Muscle of leg (tissue), 11 donors: Measurements from ENCODE around the gene FGD4. TPM values are rescaled to one million over a fixed set of nuclear protein-coding genes. Genes with fewer than 3 reads are reported as not detected.
A peak's percentile ranks its signal among the peaks of the same experiment; 100 is the strongest.

Experiments
- DNase-seq: peaks from one replicate; pipeline ENCODE4 v3.0.0; 2013
- H3K27ac ChIP-seq: one replicate; pipeline ENCODE4 v1.5.1; 2013; ENCODE audit warnings: mild to moderate bottlenecking, low read length, control low read depth
- H3K27me3 ChIP-seq: one replicate; pipeline ENCODE4 v1.6.1; 2013; ENCODE audit warnings: low read length; ENCODE audit not compliant: control insufficient read depth, insufficient read depth
- H3K36me3 ChIP-seq: one replicate; pipeline ENCODE4 v1.6.1; 2013; ENCODE audit warnings: low read length; ENCODE audit not compliant: control insufficient read depth, insufficient read depth
- H3K4me1 ChIP-seq: one replicate; pipeline ENCODE4 v1.6.1; 2013; ENCODE audit warnings: low read length; ENCODE audit not compliant: control insufficient read depth, insufficient read depth
- H3K4me3 ChIP-seq: one replicate; pipeline ENCODE4 v1.5.1; 2013; ENCODE audit warnings: low read length, control low read depth
- H3K9me3 ChIP-seq: replicated peaks from 2 replicates; pipeline ENCODE4 v1.6.1; 2013; ENCODE audit warnings: low read depth, low read length; ENCODE audit not compliant: control insufficient read depth
- WGBS: methylation state at CpG from one replicate; pipeline ENCODE4 v1.1.5; 2013; ENCODE audit warnings: missing lambda C conversion rate; ENCODE audit not compliant: insufficient coverage; 5-methylcytosine and 5-hydroxymethylcytosine counted together
- polyA plus RNA-seq, 8 donors: library from polyadenylated mRNA; unstranded; fragments of 120-200 nt; gene quantifications; one replicate each; pipeline versions ENCODE4 v1.2.1 to v1.2.3, GENCODE V29; 2013; ENCODE audit warnings: inconsistent platforms in 1 of 8, low replicate concordance in 1 of 8; ENCODE audit not compliant: insufficient read length in 8 of 8, insufficient read depth in 1 of 8
- total RNA-seq: library from RNA; stranded (reverse); fragments of 120-200 nt; gene quantifications from one replicate; pipeline ENCODE4 v1.2.4, GENCODE V29; 2013

Gene FGD4
- total and polyA plus RNA-seq, 9 donors, result 12.9 to 35.4 (median 17.1) TPM

- H3K4me1 ChIP-seq, result no peaks in the 10 kb centered on the region
- no peak overlapping the region for H3K27ac ChIP-seq
- WGBS, result no CpG with 5 or more reads among the region's 7 CpGs
- no peaks in the 10 kb centered on the region for H3K27me3 ChIP-seq
- no peak overlapping the region for H3K4me3 ChIP-seq
- no peaks in the 10 kb centered on the region for H3K9me3 ChIP-seq
- DNase-seq, result no peak
- H3K36me3 ChIP-seq, result no peaks in the 10 kb centered on the region
These were observed 36.8 kb downstream of the FGD4 start for GRCh38 chr12:32435921-32436705.

- no peaks in the 10 kb centered on the region for H3K4me1 ChIP-seq
These were observed 37.7 kb downstream of the FGD4 start for GRCh38 chr12:32437095-32437515.

GRCh38 chr12:32440120-32440865 lies 40.9 kb downstream of the FGD4 start:
- 74% methylated on average over 6 of the region's 9 CpGs for WGBS
- Histone ChIP-seq H3K27ac (no peak overlapping the region), H3K27me3 (no peaks in the 10 kb centered on the region), H3K4me1 (no peaks in the 10 kb centered on the region), H3K36me3 (no peaks in the 10 kb centered on the region), H3K4me3 (no peak overlapping the region), H3K9me3 (no peaks in the 10 kb centered on the region)
- no peak for DNase-seq

More at GRCh38 chr12:32437095-32437515, 37.7 kb downstream of the FGD4 start:
- no peak overlapping the region for H3K4me3 ChIP-seq
- no peak overlapping the region for H3K27ac ChIP-seq
- 85% methylated on average over 5 of the region's 9 CpGs for WGBS
- no peaks in the 10 kb centered on the region for H3K27me3 ChIP-seq
- no peaks in the 10 kb centered on the region for H3K36me3 ChIP-seq
- no peaks in the 10 kb centered on the region for H3K9me3 ChIP-seq
- no peak for DNase-seq

- WGBS, result 100% methylated on average over 2 of the region's 4 CpGs
- Histone ChIP-seq H3K9me3 (no peaks in the 10 kb centered on the region), H3K4me1 (peaks cover 3% of the 10 kb centered on the region), H3K27me3 (no peaks in the 10 kb centered on the region), H3K36me3 (no peaks in the 10 kb centered on the region), H3K4me3 (no peak overlapping the region), H3K27ac (no peak overlapping the region)
- no peak for DNase-seq
These were observed 44.1 kb downstream of the FGD4 start for GRCh38 chr12:32443491-32443890.

GRCh38 chr12:32444895-32445294 lies 45.5 kb downstream of the FGD4 start:
- DNase-seq, result peak; percentile 44
- H3K4me3 ChIP-seq, result no peak overlapping the region
- WGBS, result no CpG with 5 or more reads among the region's 2 CpGs

GRCh38 chr12:32445356-32445755 lies 46.0 kb downstream of the FGD4 start:
- Histone ChIP-seq H3K27me3 (no peaks in the 10 kb centered on the region), H3K27ac (no peak overlapping the region), H3K9me3 (no peaks in the 10 kb centered on the region), H3K4me3 (no peak overlapping the region), H3K4me1 (peaks cover 3% of the 10 kb centered on the region), H3K36me3 (no peaks in the 10 kb centered on the region)
- 86% methylated on average over 1 of the region's 1 CpG for WGBS
- DNase-seq, result no peak

More at GRCh38 chr12:32444895-32445294, 45.5 kb downstream of the FGD4 start:
- H3K4me1 ChIP-seq, result peaks cover 3% of the 10 kb centered on the region
- no peak overlapping the region for H3K27ac ChIP-seq
- H3K27me3 ChIP-seq, result no peaks in the 10 kb centered on the region
- H3K36me3 ChIP-seq, result no peaks in the 10 kb centered on the region
- H3K9me3 ChIP-seq, result no peaks in the 10 kb centered on the region

- H3K36me3 ChIP-seq, result no peaks in the 10 kb centered on the region
- H3K27me3 ChIP-seq, result no peaks in the 10 kb centered on the region
- no peaks in the 10 kb centered on the region for H3K9me3 ChIP-seq
- H3K4me1 ChIP-seq, result peaks cover 3% of the 10 kb centered on the region
- DNase-seq, result no peak
- H3K27ac ChIP-seq, result peak overlapping the region; percentile 33
- WGBS, result 81% methylated on average over 9 of the region's 14 CpGs
- H3K4me3 ChIP-seq, result no peak overlapping the region
These were observed 47.2 kb downstream of the FGD4 start for GRCh38 chr12:32446316-32447119.

GRCh38 chr12:32448586-32448985 lies 49.2 kb downstream of the FGD4 start:
- 82% methylated on average over 5 of the region's 6 CpGs for WGBS
- Histone ChIP-seq H3K9me3 (no peaks in the 10 kb centered on the region), H3K4me3 (no peak overlapping the region), H3K36me3 (no peaks in the 10 kb centered on the region), H3K27ac (no peak overlapping the region), H3K4me1 (peaks cover 3% of the 10 kb centered on the region), H3K27me3 (no peaks in the 10 kb centered on the region)
- no peak for DNase-seq

GRCh38 chr12:32450363-32450762 lies 51.0 kb downstream of the FGD4 start:
- Histone ChIP-seq H3K4me1 (peaks cover 3% of the 10 kb centered on the region), H3K4me3 (no peak overlapping the region), H3K27ac (peak overlapping the region; percentile 49), H3K27me3 (no peaks in the 10 kb centered on the region), H3K36me3 (no peaks in the 10 kb centered on the region), H3K9me3 (no peaks in the 10 kb centered on the region)
- DNase-seq, result no peak
- WGBS, result no CpG with 5 or more reads among the region's 2 CpGs

- H3K4me3 ChIP-seq, result no peak overlapping the region
- peak overlapping the region; percentile 49 for H3K27ac ChIP-seq
- WGBS, result no CpG with 5 or more reads among the region's 1 CpG
- H3K27me3 ChIP-seq, result no peaks in the 10 kb centered on the region
- H3K36me3 ChIP-seq, result no peaks in the 10 kb centered on the region
- H3K4me1 ChIP-seq, result peaks cover 3% of the 10 kb centered on the region
- DNase-seq, result no peak
- H3K9me3 ChIP-seq, result no peaks in the 10 kb centered on the region
These were observed 51.4 kb downstream of the FGD4 start for GRCh38 chr12:32450768-32451167.
